Activated CD4-positive, alpha-beta T cell treated with anti-CD3 and anti-CD28 coated beads, Interleukin-2, amount 50 U/mL, for 24 hours (primary cell): Measurements from ENCODE around the gene CDK14.
"Not testable (repeated sequence)": the region's sequence is repeated elsewhere in the genome, so short reads cannot be mapped to it uniquely, and the experiment has no call there.

Experiments
- DNase-seq, 2 donors: peaks; one replicate each; pipeline ENCODE4 v3.0.0-alpha.2; 2020; ENCODE audit warnings: low read depth in 1 of 2, low spot score in 1 of 2

Gene CDK14

DNA sequence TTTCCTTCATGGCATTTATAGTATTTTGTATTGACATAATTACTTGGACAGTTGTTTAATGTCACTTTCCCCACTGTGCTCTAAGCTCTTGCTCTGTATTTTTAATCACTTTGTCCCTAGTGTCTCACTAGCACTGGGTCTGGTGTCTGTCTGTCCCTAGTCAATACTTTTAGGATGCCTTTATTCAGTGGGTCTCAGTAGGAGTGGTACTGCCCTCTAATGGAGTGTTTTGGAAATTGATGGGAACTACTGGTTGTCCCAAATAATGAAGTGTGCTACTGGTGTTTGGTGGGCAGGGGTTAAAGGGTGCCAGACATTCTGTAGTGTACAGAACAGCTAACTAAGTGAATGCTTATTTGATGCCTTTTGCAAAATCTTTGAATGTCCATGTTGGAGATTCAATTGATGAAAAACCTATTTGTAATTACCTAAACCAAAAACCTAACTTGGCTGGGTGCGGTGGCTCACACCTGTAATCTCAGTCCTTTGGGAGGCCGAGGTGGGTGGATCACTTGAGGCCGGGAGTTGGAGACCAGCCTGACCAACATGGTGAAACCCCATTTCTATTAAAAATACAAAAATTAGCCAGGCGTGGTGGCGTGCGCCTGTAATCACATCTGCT lies 33.3 kb downstream of the CDK14 start:
- DNase-seq = peak in 1 of 2 donors; percentile 16

DNA sequence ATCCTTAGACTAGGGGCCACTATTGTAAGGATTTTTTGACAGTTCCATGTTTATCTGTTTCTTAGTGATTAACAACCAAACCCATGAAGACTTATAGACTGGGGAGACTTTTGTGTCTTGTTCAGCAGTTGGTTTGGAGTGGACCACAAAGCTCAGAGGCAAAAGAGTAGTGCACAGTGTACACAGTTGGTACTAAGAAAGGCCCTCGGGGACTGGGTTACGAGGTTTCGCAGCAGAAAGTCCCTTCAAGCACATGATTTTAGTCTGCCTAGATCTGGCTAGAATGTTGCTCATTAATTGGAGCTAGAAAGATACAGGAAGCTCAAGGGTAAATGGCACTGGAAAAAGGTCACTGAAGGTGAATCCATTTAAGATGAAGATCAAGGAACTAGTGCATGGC lies 35.4 kb downstream of the CDK14 start:
- DNase-seq = no peak

DNA sequence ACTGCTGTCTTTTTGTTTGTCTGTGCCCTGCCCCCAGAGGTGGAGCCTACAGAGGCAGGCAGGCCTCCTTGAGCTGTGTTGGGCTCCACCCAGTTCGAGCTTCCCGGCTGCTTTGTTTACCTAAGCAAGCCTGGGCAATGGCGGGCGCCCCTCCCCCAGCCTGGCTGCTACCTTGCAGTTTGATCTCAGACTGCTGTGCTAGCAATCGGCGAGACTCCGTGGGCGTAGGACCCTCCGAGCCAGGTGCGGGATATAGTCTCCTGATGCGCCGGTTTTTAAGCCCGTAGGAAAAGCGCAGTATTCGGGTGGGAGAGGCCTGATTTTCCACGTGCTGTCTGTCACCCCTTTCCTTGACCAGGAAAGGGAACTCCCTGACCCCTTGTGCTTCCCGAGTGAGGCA lies 43.6 kb downstream of the CDK14 start:
- not testable (repeated sequence) for DNase-seq

DNA sequence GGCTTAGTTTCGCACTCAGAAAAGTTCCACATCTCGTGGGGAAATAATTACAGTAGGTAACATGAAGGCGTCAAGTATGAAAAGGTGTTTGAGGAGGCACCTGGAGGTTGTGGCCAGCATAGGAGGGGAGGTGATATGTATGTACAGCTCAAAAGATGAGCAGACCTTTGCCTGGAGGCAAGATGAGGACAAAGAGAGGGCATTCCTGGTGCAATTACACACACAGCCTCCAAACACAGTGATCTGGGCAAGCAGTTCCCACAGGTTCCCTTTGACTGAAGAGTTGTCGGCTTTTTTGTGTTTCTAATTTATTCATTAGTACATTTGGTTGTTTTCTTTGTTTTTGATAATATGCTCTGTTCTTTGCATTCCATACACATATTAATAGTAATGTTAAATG lies 46.9 kb downstream of the CDK14 start:
- no peak for DNase-seq

DNA sequence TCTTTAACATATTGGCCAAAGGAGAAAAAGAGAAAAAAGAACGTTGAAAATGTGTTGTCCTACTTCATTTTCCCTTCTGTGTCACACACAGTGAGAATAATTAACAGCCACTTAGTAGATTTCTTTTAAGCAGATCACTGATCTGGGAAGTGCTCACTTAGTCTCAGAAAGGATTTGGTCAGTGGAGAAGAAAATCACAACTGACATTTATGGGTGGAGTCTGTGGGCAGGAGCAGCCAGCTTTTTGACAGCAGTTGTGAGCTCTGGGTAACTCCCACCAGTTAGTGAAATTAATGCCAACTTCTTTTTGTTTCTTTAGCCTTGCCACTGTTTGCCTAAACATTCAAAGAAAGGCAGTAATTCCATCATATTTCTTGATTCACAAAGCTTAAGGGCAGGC lies 49.7 kb downstream of the CDK14 start:
- DNase-seq = no peak

DNA sequence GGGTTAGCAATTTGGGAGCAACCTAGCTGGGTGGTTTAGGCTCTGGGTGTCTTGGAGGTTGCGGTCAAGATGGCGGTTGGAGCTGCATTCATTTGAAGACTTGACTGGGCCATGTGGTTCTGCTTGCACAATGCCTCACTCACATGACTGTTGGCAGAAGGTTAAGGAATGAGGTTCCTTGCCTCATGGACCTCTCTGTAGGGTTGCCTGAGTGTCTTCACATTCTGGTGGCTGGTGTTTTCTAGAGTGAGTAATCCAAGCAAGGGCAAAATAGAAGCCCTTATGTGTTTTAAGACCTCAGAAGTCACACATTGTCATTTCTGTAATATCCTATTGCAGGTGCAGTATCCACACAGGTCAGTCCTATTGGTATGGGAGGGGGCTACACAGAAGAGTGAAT lies 52.0 kb downstream of the CDK14 start:
- no peak for DNase-seq

DNA sequence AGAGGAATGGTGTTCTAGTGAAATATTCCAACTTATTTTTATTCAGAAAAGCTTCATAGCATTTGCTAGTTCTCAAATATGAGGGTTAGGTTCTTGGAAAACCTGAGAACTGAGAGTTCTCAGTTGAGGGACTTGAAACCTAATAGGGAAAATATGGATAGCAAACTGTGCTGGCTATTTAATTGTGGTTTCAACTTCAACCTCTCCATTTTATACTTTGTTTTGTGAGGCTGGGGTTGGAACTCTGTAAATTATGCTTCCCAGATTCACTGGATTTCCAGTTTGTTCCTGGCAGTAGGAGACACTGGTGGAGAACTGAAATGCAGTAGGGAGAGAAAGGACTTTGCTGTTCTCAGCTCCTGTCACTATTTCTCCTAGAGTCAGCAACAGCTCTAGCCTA lies 52.7 kb downstream of the CDK14 start:
- no peak for DNase-seq

DNA sequence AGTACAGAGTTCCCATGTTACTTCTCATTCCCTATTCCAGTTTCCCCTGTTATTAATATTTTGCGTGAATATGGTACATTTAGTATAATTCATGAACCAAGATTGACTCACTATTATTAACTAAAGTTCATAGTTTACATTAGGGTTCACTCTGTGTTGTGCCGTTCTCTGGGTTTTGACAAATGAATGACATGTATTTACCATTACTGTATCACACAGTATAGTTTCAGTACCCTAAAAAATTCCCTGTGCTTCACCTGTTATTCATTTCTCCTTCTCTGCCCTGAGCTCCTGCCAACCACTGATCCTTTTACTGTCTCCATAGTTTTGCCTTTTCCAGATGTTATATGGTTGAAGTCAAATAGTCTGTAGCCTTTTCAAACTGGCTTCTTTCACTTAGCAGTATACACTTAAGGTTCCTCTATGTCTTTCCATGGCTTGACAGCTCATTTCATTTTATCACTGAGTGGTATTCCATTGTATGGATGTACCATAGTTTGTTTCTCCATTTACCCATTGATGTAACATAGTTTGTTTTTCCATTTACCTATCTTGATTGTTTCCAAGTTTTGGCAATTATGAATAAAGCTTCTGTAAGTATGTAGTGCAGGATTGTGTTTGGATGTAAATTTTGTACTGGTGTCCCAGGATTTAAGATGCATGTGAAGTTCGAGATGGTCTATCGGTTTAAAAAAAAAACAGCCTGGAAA lies 58.8 kb downstream of the CDK14 start:
- no peak for DNase-seq

DNA sequence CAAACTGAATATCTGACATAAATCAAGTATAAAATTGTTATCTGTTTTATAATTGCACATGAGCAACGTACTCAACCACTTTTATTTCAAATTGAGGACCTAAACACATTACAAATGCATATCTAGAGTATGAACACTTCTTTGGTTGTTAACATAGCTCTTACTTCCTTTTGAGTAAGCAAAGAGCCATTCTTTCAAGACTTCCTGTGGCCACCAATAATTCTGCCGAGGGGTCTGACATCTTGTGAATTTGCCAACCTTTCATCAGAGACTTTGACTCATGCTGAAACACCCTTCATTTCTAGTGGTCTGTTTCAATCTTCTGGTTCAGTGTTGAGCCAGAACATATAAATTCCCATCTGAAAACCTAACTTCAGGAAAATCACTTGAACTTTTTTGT lies 59.4 kb downstream of the CDK14 start:
- DNase-seq = no peak

DNA sequence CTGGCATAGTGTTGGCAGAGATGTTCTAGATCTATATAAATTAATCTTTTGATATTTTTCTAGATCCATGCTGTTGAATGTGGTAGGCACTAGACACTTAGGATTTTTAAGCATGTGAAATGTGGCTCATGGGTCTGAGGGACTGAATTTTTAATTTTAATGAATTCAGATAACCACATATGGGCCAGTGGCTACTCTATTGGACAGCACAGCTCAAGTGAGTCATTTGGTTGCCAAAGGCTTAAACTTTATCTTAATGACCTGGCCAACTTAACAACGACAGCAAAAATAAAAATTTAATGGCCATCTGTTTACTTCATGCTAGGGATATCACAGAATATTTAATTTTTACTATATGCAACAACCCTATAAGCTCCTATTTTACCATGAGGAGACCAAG lies 61.4 kb downstream of the CDK14 start:
- no peak for DNase-seq

DNA sequence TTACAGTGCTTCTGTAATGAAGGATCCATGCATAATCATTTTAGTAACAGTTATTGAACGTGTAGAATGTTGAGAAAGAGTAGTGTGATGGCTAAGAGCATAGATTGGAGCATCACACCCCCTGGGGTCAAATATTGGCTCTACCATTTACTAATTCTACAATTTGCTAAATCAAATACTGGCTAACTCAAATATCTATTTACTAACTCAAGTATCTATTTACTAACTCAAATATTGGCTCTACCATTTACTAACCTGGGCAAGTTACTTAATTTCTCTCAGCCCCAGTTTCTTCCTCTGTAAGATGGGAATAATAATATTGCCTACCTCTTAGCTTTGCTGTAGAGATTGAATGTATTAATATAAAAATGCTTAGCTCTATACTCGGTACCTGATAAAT lies 64.0 kb downstream of the CDK14 start:
- no peak for DNase-seq

DNA sequence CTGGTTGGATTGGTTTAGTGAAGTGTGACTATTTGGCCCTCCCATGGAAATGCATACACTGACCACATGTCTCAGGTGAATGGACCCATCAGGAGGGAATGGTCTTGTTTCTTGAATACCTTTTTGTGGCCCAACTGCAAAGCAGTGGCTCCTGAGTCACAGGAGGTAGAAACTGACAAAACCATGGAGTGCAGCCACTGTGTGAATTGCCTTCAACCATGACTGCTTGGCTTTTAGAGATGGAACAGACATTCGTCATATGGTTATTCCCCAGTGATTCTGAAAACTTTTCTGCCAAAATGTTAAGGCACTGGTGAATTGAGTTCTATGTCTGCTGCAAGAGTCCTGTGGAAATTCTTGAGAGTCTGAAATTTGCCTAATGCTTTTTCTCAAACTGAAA lies 64.7 kb downstream of the CDK14 start:
- no peak for DNase-seq

DNA sequence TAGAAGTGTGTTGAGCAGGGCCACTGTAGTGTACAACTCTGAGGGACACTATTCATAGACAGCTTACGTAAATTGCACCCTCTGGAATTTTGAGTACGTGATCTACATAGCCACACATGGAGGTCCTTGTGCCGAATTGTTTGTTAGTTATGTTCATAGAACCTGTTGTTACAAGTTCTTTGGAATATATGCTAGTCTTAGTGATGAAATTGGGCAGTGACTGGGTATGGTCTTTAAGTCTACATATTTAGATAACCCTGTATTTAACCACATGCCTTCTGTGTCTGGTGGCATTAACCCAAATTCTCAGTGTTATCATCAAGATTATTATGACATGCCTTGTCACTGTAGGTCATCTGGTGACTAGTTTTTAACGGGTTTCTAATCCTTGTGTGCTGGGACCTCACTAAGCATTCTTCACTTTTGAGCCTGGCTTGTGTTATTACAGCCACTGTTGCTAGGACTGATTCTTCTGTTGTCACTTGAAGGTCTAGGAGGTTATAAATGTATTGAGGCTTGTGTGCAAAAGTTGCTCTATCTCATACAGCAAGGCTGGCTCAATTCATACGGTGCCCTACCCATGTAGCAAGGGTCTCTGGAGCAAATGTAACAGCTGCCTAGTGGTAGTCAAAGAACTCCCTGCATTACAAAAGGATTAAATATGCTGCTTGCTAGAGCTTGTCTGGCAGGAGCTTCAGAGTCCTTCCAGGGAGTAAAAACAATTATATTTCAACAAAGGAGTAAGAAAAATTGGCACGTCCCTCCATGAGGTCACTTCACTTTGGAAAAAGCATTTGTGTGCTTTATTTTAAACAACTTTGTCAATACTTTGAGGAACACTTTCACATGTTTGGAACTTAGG lies 65.4 kb downstream of the CDK14 start:
- no peak for DNase-seq

DNA sequence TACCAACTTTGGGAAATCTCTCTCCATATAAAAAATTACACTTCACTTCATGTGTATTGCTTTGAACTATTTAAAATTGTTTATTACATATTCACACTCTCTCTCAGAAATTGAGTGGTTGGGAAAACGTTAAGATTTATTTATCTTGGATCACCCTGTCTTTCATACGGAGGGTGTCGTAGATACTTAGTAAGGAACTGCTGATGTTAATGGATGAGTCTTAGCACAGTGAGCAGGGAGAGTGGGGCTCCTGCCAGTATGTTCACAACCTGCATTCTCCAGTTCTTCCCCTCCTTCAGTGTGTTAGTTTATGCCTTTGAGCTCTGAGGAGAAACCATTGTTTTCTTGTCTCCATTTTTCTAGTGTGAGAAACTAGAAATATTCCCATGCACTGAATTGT lies 67.1 kb downstream of the CDK14 start:
- no peak for DNase-seq

DNA sequence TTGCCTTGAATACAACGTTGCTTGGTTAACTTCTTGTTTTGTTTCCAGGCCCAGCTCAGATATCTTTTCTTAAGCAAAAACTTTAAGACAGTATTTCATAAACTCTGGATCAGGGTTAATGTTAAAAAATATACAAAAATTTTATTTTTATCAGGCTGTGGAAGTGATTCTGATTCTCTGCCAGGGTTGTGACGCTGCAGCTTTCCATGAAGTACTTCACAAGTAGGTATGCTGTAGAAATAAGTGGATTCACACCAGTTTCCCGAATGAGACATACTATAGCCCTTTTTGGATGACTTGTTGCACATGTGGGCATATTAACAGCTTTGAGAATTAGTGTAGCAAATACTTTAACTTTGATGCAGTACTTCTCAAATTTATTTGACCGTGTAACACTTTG lies 70.1 kb downstream of the CDK14 start:
- no peak for DNase-seq

DNA sequence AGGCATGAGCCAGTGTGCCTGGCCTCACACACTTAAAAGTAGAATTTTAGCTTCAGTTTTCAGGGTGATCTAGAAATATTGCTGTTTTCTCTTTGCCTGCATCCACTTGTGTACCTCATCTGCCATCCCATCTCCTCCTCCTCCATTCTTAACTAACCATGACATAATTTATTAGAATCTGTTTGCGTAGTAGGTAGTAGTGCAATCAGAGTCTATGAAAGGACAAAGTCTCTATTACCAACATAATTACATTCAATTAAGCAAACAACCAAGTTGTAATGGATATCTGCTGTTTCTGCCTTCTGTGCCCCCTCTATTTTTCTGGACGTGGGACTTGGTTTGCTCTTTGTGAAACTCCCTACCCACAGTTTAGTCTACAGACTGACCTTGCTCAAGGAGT lies 72.9 kb downstream of the CDK14 start:
- no peak for DNase-seq

DNA sequence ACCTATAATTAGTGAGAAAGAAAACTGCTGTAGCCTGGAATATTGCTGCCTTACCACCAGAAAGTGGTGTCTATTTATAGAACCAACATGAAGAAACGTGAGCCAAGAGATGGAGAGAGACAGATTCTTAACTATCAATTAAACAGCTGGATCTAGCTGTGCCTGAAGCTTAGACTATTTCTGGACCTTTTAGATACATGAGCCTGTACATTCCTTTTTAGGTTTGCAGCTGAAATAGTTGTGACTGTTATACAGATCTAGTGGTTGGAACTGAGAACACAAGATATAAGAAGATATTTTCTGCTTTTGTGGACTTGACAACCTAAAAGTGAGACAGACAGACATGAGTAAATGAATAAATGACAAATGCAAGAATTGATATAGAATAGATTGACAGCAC lies 73.4 kb downstream of the CDK14 start:
- DNase-seq = no peak

DNA sequence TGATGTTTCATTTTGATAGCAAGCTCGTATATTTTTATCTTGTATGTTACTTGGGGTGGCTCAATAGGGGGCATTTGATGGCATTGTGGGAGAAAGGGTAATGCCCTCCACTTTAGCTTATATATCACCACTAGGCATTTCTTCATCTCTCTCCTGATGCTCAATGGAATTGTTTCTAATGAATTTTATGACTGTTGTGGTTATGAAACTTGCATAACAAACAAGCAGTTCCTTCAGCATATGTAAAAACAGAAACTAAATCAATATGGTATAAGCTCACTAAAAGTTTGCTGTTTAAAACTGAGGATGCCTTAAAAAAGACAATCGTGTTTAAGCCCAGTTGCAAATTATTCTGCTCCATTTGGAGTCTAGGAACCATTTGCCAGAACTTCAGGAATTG lies 75.5 kb downstream of the CDK14 start:
- no peak for DNase-seq

DNA sequence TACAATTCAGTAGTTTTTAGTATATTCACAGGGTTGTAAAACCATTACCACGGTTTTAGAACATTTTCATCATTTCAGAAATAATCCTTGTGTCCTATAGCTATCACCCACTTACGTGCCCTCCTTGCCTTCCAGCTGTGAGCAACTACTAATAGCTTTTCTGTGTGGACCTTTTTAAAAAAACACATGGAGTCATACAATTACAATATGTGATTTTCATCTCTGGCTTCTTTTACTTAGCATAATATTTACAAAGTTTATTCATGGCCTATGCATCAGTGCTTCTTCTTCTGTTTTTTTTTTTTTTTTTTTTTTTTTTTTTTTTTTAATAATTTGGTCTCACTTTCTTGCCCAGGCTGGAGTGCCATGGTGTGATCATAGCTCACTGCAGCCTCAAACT lies 76.1 kb downstream of the CDK14 start:
- no peak for DNase-seq

DNA sequence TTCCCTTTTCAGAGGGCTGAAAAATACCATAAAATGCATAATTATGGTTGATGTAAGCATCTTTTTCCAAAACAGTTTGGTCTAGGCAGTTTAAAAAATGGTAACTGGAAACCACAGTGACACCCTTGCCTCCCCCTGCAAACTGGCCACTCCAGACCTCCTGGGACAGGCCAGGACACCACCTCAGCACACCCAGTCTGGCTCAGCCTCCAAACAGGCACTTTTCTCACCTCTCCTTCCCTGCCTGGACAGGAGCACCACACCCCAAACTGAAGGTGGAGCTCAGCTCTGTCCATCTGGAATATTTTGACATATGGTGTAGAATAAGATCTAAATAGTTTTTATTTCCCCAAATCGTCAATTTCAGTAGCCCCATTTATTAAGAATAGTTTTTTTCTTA lies 78.5 kb downstream of the CDK14 start:
- DNase-seq = no peak

DNA sequence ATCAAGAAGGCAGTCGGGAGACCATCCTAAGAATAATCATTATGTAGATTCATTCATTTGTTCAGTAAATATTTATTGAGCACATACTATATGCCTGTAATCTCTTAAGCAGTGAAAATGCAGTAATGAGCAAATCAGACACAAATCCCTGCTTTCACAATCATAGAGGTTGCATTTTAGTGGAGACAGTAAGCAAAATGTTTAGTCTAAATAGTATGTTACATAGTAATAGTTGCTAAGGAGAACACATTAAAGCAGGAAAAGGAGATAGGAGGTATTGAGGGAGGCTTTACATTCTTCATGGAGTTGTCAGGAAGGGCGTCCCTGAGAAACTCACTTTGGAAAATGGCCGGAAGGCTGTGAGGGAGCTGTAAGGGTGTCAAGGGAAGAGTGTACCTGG lies 79.9 kb downstream of the CDK14 start:
- no peak for DNase-seq
